Right atrium auricular region (tissue), 2 donors: ENCODE results near the gene UBN2. TPM values are rescaled to one million over a fixed set of nuclear protein-coding genes. Genes with fewer than 3 reads are reported as not detected.
"Not testable (repeated sequence)": the region's sequence is repeated elsewhere in the genome, so short reads cannot be mapped to it uniquely, and the experiment has no call there.

ENCODE experiments used
- DNase-seq: peaks from one replicate; pipeline ENCODE4 v3.0.0-alpha.2; 2019; ENCODE audit warnings: low spot score
- H3K27ac ChIP-seq, 2 donors: fragments of 200-600 bp; sonication (generic); 1 replicate in 1 of 2; 2 replicates in 1 of 2; pipeline ENCODE4 v1.5.1; 2016 to 2019
- H3K27me3 ChIP-seq, 2 donors: fragments of 200-600 bp; sonication (generic); one replicate each; pipeline versions ENCODE4 v1.5.1 to v1.6.0; 2017 to 2019
- H3K36me3 ChIP-seq: fragments of 200-600 bp; sonication (generic); one replicate; pipeline ENCODE4 v1.5.1; 2016
- H3K4me1 ChIP-seq, 2 donors: fragments of 200-600 bp; sonication (generic); one replicate each; pipeline versions ENCODE4 v1.5.1 to v1.6.0; 2017 to 2019
- H3K4me3 ChIP-seq, 2 donors: fragments of 200-600 bp; sonication (generic); 1 replicate in 1 of 2; 2 replicates in 1 of 2; pipeline ENCODE4 v1.5.1; 2017 to 2019; ENCODE audit warnings: mild to moderate bottlenecking in 1 of 2, moderate library complexity in 1 of 2
- H3K9me3 ChIP-seq, 2 donors: fragments of 200-600 bp; sonication (generic); one replicate each; pipeline ENCODE4 v1.5.1; 2019
- total RNA-seq, 2 donors: library from RNA; depleted of rRNA; stranded (reverse); fragments of >200 nt; gene quantifications; one replicate each; pipeline ENCODE4 v1.1.0, GENCODE V29; 2016
- TF ChIP-seq, protein P1 (sequence below), 2 donors: fragments of 200-600 bp; sonication (generic); IDR thresholded peaks; one replicate each; pipeline ENCODE4 v1.5.1; 2019; ENCODE audit warnings: antibody characterized with exemption in 2 of 2

UBN2 gene
- total RNA-seq, 2 donors from 2014 or later = 7.9 to 8.5 TPM

DNA sequence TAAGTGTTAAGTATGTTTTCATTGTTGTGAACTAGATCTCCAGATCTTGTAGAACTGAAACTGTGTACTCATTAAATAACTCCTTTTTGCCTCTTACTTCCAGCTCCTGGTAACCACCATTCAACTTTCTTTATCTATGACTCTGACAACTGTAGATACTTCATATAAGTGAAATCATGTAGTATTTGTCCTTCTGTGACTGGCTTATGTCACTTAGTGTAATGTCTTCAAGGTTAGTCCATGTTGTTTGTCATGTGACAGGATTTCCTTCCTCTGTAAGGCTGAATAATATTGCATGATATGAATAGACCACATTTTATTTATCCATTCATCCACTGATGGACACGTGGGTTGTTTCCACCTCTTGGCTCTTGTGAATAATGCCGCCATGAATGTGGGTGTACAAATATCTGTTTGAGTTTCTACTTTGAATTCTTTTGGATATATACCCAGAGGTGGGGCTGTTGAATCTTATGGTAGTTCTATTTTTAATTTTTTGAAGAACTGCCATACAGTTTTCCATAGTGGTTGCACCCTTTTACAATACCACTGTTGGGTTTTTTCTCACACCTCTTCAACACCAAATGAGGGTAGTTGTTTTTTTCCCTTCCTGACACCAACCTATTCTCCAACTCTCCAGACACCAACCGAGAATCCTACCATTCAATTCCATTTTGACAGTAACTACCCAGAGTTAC lies 99.4 kb downstream of the UBN2 start:
- no peaks in the 10 kb centered on the region for H3K4me1 ChIP-seq
- TF ChIP-seq, protein P1, sequence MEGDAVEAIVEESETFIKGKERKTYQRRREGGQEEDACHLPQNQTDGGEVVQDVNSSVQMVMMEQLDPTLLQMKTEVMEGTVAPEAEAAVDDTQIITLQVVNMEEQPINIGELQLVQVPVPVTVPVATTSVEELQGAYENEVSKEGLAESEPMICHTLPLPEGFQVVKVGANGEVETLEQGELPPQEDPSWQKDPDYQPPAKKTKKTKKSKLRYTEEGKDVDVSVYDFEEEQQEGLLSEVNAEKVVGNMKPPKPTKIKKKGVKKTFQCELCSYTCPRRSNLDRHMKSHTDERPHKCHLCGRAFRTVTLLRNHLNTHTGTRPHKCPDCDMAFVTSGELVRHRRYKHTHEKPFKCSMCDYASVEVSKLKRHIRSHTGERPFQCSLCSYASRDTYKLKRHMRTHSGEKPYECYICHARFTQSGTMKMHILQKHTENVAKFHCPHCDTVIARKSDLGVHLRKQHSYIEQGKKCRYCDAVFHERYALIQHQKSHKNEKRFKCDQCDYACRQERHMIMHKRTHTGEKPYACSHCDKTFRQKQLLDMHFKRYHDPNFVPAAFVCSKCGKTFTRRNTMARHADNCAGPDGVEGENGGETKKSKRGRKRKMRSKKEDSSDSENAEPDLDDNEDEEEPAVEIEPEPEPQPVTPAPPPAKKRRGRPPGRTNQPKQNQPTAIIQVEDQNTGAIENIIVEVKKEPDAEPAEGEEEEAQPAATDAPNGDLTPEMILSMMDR (IDR thresholded peaks at IDR 0.05) = no peak

DNA sequence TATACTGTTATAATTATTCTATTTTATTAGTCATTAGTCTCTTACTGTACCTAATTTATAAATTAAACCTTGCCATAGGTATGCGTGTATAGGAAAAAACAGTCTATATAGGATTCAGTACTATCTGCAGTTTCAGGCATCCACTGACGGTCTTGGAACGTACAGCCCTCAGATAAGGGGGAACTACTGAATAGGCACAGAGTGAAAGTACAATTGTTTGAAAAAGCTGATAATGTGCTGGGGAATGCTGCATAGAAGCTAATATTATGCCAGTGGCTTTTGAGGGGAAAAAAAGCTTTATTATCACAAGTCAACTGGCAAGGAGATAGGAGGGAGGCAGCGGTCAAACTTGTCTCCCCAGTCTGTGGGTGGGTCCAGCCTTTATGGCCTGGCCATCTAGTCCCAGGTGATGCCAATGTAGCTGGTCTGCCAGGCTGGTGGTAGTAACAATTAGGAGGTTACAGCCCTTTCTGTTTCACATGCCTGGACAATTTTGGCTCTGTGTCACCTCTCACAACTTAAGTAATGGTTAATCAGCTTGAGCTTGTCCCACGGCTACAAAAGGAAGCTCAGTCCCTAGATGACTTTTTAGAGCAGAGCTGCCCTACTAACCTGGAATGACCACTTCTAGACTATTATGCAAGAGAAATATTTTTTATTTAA lies 101.8 kb downstream of the UBN2 start:
- Histone ChIP-seq H3K4me3 (no peak overlapping the region), H3K36me3 (no peaks in the 10 kb centered on the region), H3K27ac (no peak overlapping the region), H3K27me3 (no peaks in the 10 kb centered on the region), H3K9me3 (no peaks in the 10 kb centered on the region), H3K4me1 (no peaks in the 10 kb centered on the region)
- TF ChIP-seq, protein P1 (IDR thresholded peaks at IDR 0.05) = no peak
- no peak for DNase-seq

More for the DNA sequence above, 99.4 kb downstream of the UBN2 start:
- no peak for DNase-seq
- H3K9me3 ChIP-seq = no peaks in the 10 kb centered on the region
- H3K27me3 ChIP-seq = no peaks in the 10 kb centered on the region
- H3K36me3 ChIP-seq = no peaks in the 10 kb centered on the region
- H3K27ac ChIP-seq = no peak overlapping the region
- H3K4me3 ChIP-seq = no peak overlapping the region

DNA sequence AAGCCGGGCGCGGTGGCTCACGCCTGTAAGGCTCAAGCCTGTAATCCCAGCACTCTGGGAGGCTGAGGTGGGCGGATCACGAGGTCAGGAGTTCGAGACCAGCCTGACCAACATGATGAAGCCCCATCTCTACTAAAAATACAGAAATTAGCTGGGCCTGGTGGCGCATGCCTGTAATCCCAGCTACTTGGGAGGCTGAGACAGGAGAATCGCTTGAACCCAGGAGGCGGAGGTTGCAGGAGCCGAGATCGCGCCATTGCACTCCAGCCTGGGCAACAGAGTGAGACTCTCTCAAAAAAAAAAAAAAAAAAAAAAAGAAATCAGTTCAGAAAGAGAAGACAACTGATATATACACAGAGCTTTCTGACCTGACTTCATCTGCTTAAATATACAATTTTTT lies 102.4 kb downstream of the UBN2 start:
- H3K4me1 ChIP-seq, H3K4me3 ChIP-seq, H3K27ac ChIP-seq, H3K36me3 ChIP-seq, H3K9me3 ChIP-seq, H3K27me3 ChIP-seq, DNase-seq: not testable (repeated sequence)

DNA sequence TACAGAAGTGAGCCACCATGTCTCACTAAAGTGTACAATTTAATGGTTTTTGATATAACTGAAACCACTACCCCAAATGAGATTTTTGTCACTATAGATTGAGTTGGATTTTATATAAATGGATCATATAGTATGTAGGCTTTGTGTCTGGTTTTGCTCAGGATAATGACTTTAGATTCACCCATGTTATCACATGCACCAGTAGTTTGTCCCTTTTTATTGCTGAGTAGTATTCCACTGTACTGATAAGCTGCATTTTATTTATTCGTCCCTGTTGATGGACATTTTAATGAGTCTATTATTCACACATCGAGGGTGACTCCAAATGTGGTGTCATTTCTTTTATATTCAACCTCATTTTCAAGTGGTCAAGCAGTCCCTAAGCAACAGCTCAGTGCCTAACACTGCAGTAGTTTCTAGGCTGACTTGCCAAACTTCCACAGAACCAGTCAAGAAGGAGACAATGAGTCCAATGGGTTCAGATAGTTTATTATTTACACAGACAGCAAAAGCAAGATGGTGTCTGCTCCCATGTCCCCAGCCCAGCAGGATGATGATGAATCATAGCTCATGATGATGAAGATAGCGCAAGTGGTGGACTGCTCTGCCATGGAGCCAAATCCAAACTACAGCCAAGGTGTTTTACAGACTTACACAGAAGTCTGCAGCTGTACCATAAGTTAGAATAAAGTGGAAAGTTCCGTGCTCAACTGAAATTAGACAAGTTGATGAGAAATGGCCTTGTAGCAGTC lies 103.5 kb downstream of the UBN2 start:
- Histone ChIP-seq H3K9me3 (no peaks in the 10 kb centered on the region), H3K27me3 (no peaks in the 10 kb centered on the region), H3K4me1 (no peaks in the 10 kb centered on the region), H3K36me3 (no peaks in the 10 kb centered on the region), H3K4me3 (no peak overlapping the region), H3K27ac (no peak overlapping the region)
- DNase-seq = no peak
- TF ChIP-seq, protein P1 (IDR thresholded peaks at IDR 0.05) = no peak

DNA sequence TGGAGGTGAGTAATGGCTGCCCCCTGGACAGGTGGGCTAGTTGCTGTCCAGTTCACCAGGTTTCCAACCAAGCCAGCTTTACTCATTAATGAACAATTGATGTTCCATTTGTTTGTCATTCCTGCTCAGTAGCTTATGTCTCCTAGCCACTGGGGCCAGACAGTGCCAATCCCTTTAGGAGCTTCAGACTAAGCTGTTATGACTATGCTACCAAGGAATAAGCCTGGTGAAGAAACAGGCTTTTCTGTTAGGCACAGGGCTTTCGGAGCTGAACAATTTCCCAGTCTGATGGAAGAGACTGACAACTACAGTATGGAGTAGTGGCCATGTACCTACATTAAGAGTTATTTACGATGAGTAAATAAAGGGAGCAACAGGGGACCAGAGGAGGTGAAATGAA lies 108.0 kb downstream of the UBN2 start:
- H3K9me3 ChIP-seq = no peaks in the 10 kb centered on the region
- H3K27me3 ChIP-seq = no peaks in the 10 kb centered on the region
- no peaks in the 10 kb centered on the region for H3K36me3 ChIP-seq
- no peak overlapping the region for H3K27ac ChIP-seq
- no peak overlapping the region for H3K4me3 ChIP-seq
- TF ChIP-seq, protein P1 (IDR thresholded peaks at IDR 0.05) = no peak
- DNase-seq = no peak
- peaks cover 0 to 16% of the 10 kb centered on the region in 2 donors for H3K4me1 ChIP-seq

DNA sequence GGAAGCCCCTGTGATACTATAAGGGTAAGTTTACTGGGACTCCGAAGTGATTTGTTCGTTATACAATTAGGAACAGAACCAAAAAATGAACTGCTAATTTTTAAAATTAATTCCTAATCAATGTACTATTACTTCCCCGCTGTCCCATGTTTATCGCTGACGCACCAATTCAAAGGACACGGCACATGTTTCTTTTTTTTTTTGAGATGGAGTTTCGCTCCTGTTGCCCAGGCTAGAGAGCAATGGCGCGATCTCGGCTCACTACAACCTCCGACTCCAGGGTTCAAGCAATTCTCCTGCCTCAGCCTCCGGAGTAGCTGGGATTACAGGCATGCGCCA lies 108.6 kb downstream of the UBN2 start:
- TF ChIP-seq, protein P1 (IDR thresholded peaks at IDR 0.05) = no peak
- Histone ChIP-seq H3K9me3 (no peaks in the 10 kb centered on the region), H3K4me3 (peak overlapping the region; percentile 95 to 99), H3K36me3 (no peaks in the 10 kb centered on the region), H3K4me1 (peaks cover 0 to 16% of the 10 kb centered on the region in 2 donors), H3K27ac (peak overlapping the region; percentile 100), H3K27me3 (no peaks in the 10 kb centered on the region)
- DNase-seq = no peak
